HepG2 (cell line): ENCODE data around the gene COPZ2. TPM values are rescaled to one million over a fixed set of nuclear protein-coding genes. Genes with fewer than 3 reads are reported as not detected.

Source experiments
- ATAC-seq: fragments of 200-7000 bp; cut with Tn5 transposase; 3 replicates; pipeline ENCODE4 v1.9.1; 2020; ENCODE audit warnings: mild to moderate bottlenecking, moderate library complexity
- BruUV-seq: library from RNA; stranded (reverse); fragments of 400-500 nt; replicated peaks from 2 replicates; lab custom pipeline; 2021; lab: Mats Ljungman, UMichigan
- CTCF ChIA-PET: fragments of 300-600 bp; formaldehyde crosslinking; extraction: SDS; loops from one replicate; lab custom pipeline; 2021; ENCODE audit warnings: low total read pairs, inconsistent platforms, low intra/inter-chr PET ratio; lab: Yijun Ruan, JAX
- POLR2A ChIA-PET: fragments of 350-600 bp; sonication (Branson Sonifier 250); formaldehyde crosslinking; loops from one replicate; lab custom pipeline; 2020; ENCODE audit warnings: antibody characterized with exemption, inconsistent platforms; lab: Yijun Ruan, JAX
- DNase-seq: peaks from one replicate; pipeline ENCODE4 v3.0.0-alpha.2; 2015; ENCODE audit warnings: low spot score
- FAIRE-seq: peaks from 3 replicates; lab custom pipeline; 2011; peaks lifted over from hg19 to GRCh38; lab: Jason Lieb, UNC
- H2AFZ ChIP-seq: one replicate; pipeline ENCODE4 v1.6.1; 2011; ENCODE audit warnings: low read length, inconsistent platforms
- H3K27ac ChIP-seq: fragments of 300-600 bp; 3 replicates; pipeline ENCODE4 v1.8.0; 2011; ENCODE audit warnings: mixed run types, mild to moderate bottlenecking, mixed read lengths, low read length, inconsistent platforms; ENCODE audit not compliant: insufficient read depth; ENCODE audit errors: extremely low read length
- H3K27me3 ChIP-seq, 2 experiments: fragments of 200-600 bp in 1 of 2; 2 replicates in 1 of 2; 3 replicates in 1 of 2; pipeline versions ENCODE4 v1.6.0 to v1.8.0; 2011; ENCODE audit warnings: low read length in 2 of 2, mild to moderate bottlenecking in 2 of 2, moderate library complexity in 2 of 2, inconsistent platforms in 1 of 2; ENCODE audit not compliant: insufficient read depth in 2 of 2, control insufficient read depth in 1 of 2
- H3K36me3 ChIP-seq, 2 experiments: fragments of 200-600 bp in 1 of 2; replicated peaks in 1 of 2; 2 replicates in 1 of 2; 3 replicates in 1 of 2; pipeline versions ENCODE4 v1.5.1 to v1.8.0; 2011; ENCODE audit warnings: low read length in 2 of 2, inconsistent platforms in 1 of 2; ENCODE audit not compliant: insufficient read depth in 2 of 2, control insufficient read depth in 1 of 2
- H3K4me1 ChIP-seq: 2 replicates; pipeline ENCODE4 v1.5.1; 2012; ENCODE audit warnings: low read length, inconsistent platforms; ENCODE audit not compliant: insufficient read depth
- H3K4me2 ChIP-seq: 2 replicates; pipeline ENCODE4 v1.6.0; 2011; ENCODE audit warnings: low read depth, low read length, inconsistent platforms
- H3K4me3 ChIP-seq, 3 experiments: fragments of 200-600 bp in 1 of 3; sonication (generic), shearing (Covaris generic) in 1 of 3; replicated peaks in 1 of 3; 2 replicates each; pipeline ENCODE4 v1.5.1; 2011 to 2016; ENCODE audit warnings: low read length in 3 of 3, inconsistent platforms in 2 of 3, low read depth in 2 of 3, mild to moderate bottlenecking in 2 of 3, control low read depth in 1 of 3, mixed read lengths in 1 of 3; ENCODE audit not compliant: insufficient read depth in 1 of 3
- H3K79me2 ChIP-seq: one replicate; pipeline ENCODE4 v1.6.1; 2011; ENCODE audit warnings: low read length, inconsistent platforms; ENCODE audit not compliant: insufficient read depth
- H3K9ac ChIP-seq: 2 replicates; pipeline ENCODE4 v1.6.0; 2011; ENCODE audit warnings: mild to moderate bottlenecking, low read depth, low read length, inconsistent platforms; ENCODE audit not compliant: insufficient read depth
- H3K9me3 ChIP-seq: 2 replicates; pipeline ENCODE4 v1.5.1; 2012; ENCODE audit warnings: mild to moderate bottlenecking, low read length
- H4K20me1 ChIP-seq: 2 replicates; pipeline ENCODE4 v1.6.0; 2011; ENCODE audit warnings: inconsistent platforms, mild to moderate bottlenecking, low read length, moderate library complexity; ENCODE audit not compliant: insufficient read depth
- IKZF1 ChIP-seq: fragments of 450-650 bp; IDR thresholded peaks from 2 replicates; pipeline ENCODE4 v1.7.1; 2016
- KAT2B ChIP-seq: fragments of 150-350 bp; IDR thresholded peaks from 2 replicates; pipeline ENCODE4 v1.6.1; 2014; ENCODE audit warnings: low read depth, low read length, borderline replicate concordance
- REL ChIP-seq: sonication (generic); formaldehyde crosslinking; conservative IDR thresholded peaks from 2 replicates; pipeline ENCODE4 v1.8.0; 2022; ENCODE audit warnings: mild to moderate bottlenecking, missing genetic modification reagents, moderate library complexity
- SSRP1 ChIP-seq: IDR thresholded peaks from 2 replicates; pipeline ENCODE4 v1.6.1; 2016; ENCODE audit warnings: control low read depth
- ZC3H13 ChIP-seq: sonication (generic); formaldehyde crosslinking; IDR thresholded peaks from 2 replicates; pipeline ENCODE4 v1.8.1; 2023; ENCODE audit warnings: mild to moderate bottlenecking, missing genetic modification reagents, moderate library complexity
- ZMYM4 ChIP-seq: sonication (generic); formaldehyde crosslinking; IDR thresholded peaks from 2 replicates; pipeline ENCODE4 v1.8.1; 2023; ENCODE audit warnings: mild to moderate bottlenecking, missing genetic modification reagents
- ZNF205 ChIP-seq: IDR thresholded peaks from 2 replicates; pipeline ENCODE4 v1.6.1; 2018; ENCODE audit warnings: missing biosample characterization, missing genetic modification reagents
- ZNF556 ChIP-seq: sonication (generic); formaldehyde crosslinking; IDR thresholded peaks from 2 replicates; pipeline ENCODE4 v1.4.0; 2020; ENCODE audit warnings: mild to moderate bottlenecking, missing genetic modification reagents, borderline replicate concordance
- ZNF567 ChIP-seq: sonication (generic); formaldehyde crosslinking; IDR thresholded peaks from 2 replicates; pipeline ENCODE4 v1.8.1; 2023; ENCODE audit warnings: mild to moderate bottlenecking, missing genetic modification reagents, borderline replicate concordance
- ZNF772 ChIP-seq: sonication (generic); formaldehyde crosslinking; IDR thresholded peaks from 2 replicates; pipeline ENCODE4 v1.5.0; 2020; ENCODE audit warnings: mild to moderate bottlenecking, missing genetic modification reagents
- whole genome bisulfite sequencing: methylation state at CpG from one replicate; pipeline ENCODE4 v1.1.6; 2017; ENCODE audit warnings: low lambda C conversion rate; 5-methylcytosine and 5-hydroxymethylcytosine counted together
- in situ Hi-C: cut with HindIII; loops from 2 replicates; pipeline ENCODE4 v1.10.0; 2017; ENCODE audit warnings: low pct_unique_long_range_greater_than_20kb; ENCODE audit not compliant: extremely low pct_ligation_motif_present
- intact Hi-C: fragments of 100-400 bp; cut with micrococcal nuclease; formaldehyde crosslinking; loops from one replicate; pipeline ENCODE4 v1.10.0; 2022; ENCODE audit not compliant: unreplicated experiment
- polyA plus RNA-seq, 8 experiments: library from polyadenylated mRNA; depleted of rRNA in 3 of 8; stranded (reverse) in 7 of 8; unstranded in 1 of 8; fragments of >200 nt; fragmentation: Illumina TruSeq in 4 of 8; extraction: Trizol in 4 of 8; gene quantifications; 2 replicates each; pipeline versions ENCODE4 v1.2.1 to v1.2.3, GENCODE V29; 2011 to 2016; ENCODE audit warnings: low read depth in 4 of 8, missing spikeins in 1 of 8, mixed read lengths in 1 of 8; ENCODE audit not compliant: insufficient read depth in 1 of 8
- total RNA-seq, 5 experiments: library from RNA; depleted of rRNA; stranded (reverse); fragments of >200 nt; fragmentation: Illumina TruSeq; extraction: Trizol; gene quantifications; 2 replicates each; pipeline ENCODE4 v1.2.3, GENCODE V29; 2016; ENCODE audit warnings: low read depth in 1 of 5
- TF ChIP-seq, protein P1 (sequence below): IDR thresholded peaks from 2 replicates; pipeline ENCODE4 v1.6.1; 2016; ENCODE audit warnings: low read depth, borderline replicate concordance
- TF ChIP-seq, protein P2 (sequence below): sonication (generic); formaldehyde crosslinking; IDR thresholded peaks from 2 replicates; pipeline ENCODE4; 2020; ENCODE audit warnings: missing genetic modification reagents, mild to moderate bottlenecking, borderline replicate concordance
- TF ChIP-seq, protein P3 (sequence below): sonication (generic); formaldehyde crosslinking; IDR thresholded peaks from 2 replicates; pipeline ENCODE4 v1.9.0; 2022; ENCODE audit warnings: low read depth, missing genetic modification reagents
- TF ChIP-seq, protein P4 (sequence below): IDR thresholded peaks from 2 replicates; pipeline ENCODE4 v1.6.1; 2012; ENCODE audit warnings: inconsistent platforms

The COPZ2 gene
- total and polyA plus RNA-seq, 2 of the 13 experiments (the other 11 are each of a cell fraction or from before 2014, with no cell fraction given): 0.61 to 1.5 TPM

DNA sequence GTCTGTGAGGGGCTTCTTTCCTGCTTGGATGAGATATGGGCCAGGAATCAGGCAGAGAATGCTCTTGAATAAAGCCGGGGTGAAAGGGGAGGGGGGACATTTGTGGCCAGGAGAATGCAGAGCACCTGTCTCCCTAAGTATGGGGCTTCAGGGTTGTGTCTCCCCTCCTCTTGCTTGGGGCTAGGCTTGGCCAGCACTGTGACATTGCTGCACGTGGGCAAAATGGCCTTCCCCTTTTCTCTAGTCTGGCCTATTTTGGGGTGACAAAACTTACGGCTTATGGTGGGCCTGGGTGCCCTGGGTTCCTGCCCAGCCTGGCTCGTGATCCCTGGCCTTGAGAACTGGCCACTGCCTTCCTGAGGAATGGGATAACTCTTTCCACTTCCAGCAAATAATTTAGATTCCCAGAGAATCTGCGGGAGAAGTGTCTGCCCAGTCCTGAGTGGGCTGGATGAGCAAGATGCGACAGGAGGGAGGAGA is 16.2 kb upstream of the COPZ2 start:
- peak overlapping the region; percentile 83 for H3K27ac ChIP-seq
- ATAC-seq: no peak
- FAIRE-seq: no peak
- H3K4me2 ChIP-seq: peak overlapping the region; percentile 93
- no peaks in the 10 kb centered on the region; a peak in 1 of 5 replicates for H3K27me3 ChIP-seq
- H3K4me3 ChIP-seq: peak overlapping the region in 1 of 3 experiments; percentile 41; a peak in 1 of 6 replicates
- H3K36me3 ChIP-seq: peaks cover 42 to 81% of the 10 kb centered on the region in 2 experiments
- H3K9me3 ChIP-seq: no peaks in the 10 kb centered on the region
- H4K20me1 ChIP-seq: peaks cover 45% of the 10 kb centered on the region
- ChIA-PET POLR2A (interaction anchor here (0.7 kb wide), 1 partner anchor 15 kb away, joined by 3 read pairs; no protein-coding TSS in a partner anchor), CTCF (no interaction called here)
- intact Hi-C loops: loop anchor here (2.0 kb wide), 1 partner anchor 21 kb away; no protein-coding TSS in a partner anchor
- in situ Hi-C loops: no loop called here
- peak overlapping the region; percentile 71; the same call in 1 of the 2 replicates for H3K9ac ChIP-seq
- no TSS peak for BruUV-seq
- 94% methylated on average over 5 of the region's 6 CpGs for WGBS
- no peak for TF ChIP-seq REL (CRISPR knock-in tag)
- TF ChIP-seq, protein P1, sequence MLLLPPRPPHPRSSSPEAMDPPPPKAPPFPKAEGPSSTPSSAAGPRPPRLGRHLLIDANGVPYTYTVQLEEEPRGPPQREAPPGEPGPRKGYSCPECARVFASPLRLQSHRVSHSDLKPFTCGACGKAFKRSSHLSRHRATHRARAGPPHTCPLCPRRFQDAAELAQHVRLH (CRISPR knock-in tag): no peak
- no peak for TF ChIP-seq ZNF772 (CRISPR knock-in tag)
- no peak for TF ChIP-seq KAT2B
- TF ChIP-seq ZMYM4: 0 out of 2 replicates have a peak, but pooled peaks have one; percentile 9
- TF ChIP-seq ZC3H13 (CRISPR knock-in tag): no peak
- no peak for TF ChIP-seq ZNF567 (CRISPR knock-in tag)
- no peak for TF ChIP-seq SSRP1 (CRISPR knock-in tag)
- TF ChIP-seq ZNF556 (CRISPR knock-in tag): no peak
- no peak for TF ChIP-seq ZNF205
- TF ChIP-seq, protein P2, sequence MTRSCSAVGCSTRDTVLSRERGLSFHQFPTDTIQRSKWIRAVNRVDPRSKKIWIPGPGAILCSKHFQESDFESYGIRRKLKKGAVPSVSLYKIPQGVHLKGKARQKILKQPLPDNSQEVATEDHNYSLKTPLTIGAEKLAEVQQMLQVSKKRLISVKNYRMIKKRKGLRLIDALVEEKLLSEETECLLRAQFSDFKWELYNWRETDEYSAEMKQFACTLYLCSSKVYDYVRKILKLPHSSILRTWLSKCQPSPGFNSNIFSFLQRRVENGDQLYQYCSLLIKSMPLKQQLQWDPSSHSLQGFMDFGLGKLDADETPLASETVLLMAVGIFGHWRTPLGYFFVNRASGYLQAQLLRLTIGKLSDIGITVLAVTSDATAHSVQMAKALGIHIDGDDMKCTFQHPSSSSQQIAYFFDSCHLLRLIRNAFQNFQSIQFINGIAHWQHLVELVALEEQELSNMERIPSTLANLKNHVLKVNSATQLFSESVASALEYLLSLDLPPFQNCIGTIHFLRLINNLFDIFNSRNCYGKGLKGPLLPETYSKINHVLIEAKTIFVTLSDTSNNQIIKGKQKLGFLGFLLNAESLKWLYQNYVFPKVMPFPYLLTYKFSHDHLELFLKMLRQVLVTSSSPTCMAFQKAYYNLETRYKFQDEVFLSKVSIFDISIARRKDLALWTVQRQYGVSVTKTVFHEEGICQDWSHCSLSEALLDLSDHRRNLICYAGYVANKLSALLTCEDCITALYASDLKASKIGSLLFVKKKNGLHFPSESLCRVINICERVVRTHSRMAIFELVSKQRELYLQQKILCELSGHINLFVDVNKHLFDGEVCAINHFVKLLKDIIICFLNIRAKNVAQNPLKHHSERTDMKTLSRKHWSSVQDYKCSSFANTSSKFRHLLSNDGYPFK (CRISPR knock-in tag): no peak
- no peak for TF ChIP-seq IKZF1
- TF ChIP-seq, protein P3, sequence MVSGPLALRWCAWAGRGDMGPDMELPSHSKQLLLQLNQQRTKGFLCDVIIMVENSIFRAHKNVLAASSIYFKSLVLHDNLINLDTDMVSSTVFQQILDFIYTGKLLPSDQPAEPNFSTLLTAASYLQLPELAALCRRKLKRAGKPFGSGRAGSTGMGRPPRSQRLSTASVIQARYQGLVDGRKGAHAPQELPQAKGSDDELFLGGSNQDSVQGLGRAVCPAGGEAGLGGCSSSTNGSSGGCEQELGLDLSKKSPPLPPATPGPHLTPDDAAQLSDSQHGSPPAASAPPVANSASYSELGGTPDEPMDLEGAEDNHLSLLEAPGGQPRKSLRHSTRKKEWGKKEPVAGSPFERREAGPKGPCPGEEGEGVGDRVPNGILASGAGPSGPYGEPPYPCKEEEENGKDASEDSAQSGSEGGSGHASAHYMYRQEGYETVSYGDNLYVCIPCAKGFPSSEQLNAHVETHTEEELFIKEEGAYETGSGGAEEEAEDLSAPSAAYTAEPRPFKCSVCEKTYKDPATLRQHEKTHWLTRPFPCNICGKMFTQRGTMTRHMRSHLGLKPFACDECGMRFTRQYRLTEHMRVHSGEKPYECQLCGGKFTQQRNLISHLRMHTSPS (CRISPR knock-in tag): peak; percentile 45; the same call in 1 of the 2 replicates
- TF ChIP-seq, protein P4, sequence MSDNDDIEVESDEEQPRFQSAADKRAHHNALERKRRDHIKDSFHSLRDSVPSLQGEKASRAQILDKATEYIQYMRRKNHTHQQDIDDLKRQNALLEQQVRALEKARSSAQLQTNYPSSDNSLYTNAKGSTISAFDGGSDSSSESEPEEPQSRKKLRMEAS: no peak
- peaks cover 59% of the 10 kb centered on the region for H3K4me1 ChIP-seq
- no peak for DNase-seq
- no peak overlapping the region for H2AFZ ChIP-seq
- peaks cover 52% of the 10 kb centered on the region for H3K79me2 ChIP-seq
